GM20431 (cell line): ENCODE data around the gene SEL1L2.

Experiments
- in situ Hi-C: fragments of 300-500 bp; cut with MseI, MboI; formaldehyde crosslinking; loops from one replicate; pipeline ENCODE4 v1.15.0; 2020; ENCODE audit warnings: low sequenced_read_pairs; ENCODE audit not compliant: unreplicated experiment

Gene SEL1L2

GRCh38 chr20:13930281-13930680 lies 60.1 kb downstream of the SEL1L2 start:
- in situ Hi-C loops: no loop called here

GRCh38 chr20:13929836-13930235 lies 60.6 kb downstream of the SEL1L2 start:
- in situ Hi-C loops: no loop called here

- in situ Hi-C loops: no loop called here
Observed at GRCh38 chr20:13928901-13929300, 61.5 kb downstream of the SEL1L2 start.

- in situ Hi-C loops: no loop called here
Observed at GRCh38 chr20:13927171-13927570, 63.2 kb downstream of the SEL1L2 start.

GRCh38 chr20:13922241-13922640 lies 68.2 kb downstream of the SEL1L2 start:
- in situ Hi-C loops: no loop called here

GRCh38 chr20:13915284-13915683 lies 75.1 kb downstream of the SEL1L2 start:
- in situ Hi-C loops: no loop called here

GRCh38 chr20:13913572-13913971 lies 76.8 kb downstream of the SEL1L2 start:
- in situ Hi-C loops: no loop called here

GRCh38 chr20:13913131-13913530 lies 77.3 kb downstream of the SEL1L2 start:
- in situ Hi-C loops: no loop called here

- in situ Hi-C loops: no loop called here
Observed at GRCh38 chr20:13910492-13910891, 79.9 kb downstream of the SEL1L2 start.

GRCh38 chr20:13909067-13909466 lies 81.3 kb downstream of the SEL1L2 start:
- in situ Hi-C loops: no loop called here

GRCh38 chr20:13904766-13905165 lies 85.6 kb downstream of the SEL1L2 start:
- in situ Hi-C loops: no loop called here

- in situ Hi-C loops: no loop called here
Observed at GRCh38 chr20:13900496-13900895, 89.9 kb downstream of the SEL1L2 start.

- in situ Hi-C loops: no loop called here
Observed at GRCh38 chr20:13898012-13898612, 92.3 kb downstream of the SEL1L2 start.

- in situ Hi-C loops: no loop called here
Observed at GRCh38 chr20:13891575-13891974, 98.8 kb downstream of the SEL1L2 start.

GRCh38 chr20:13884803-13885202 lies 105.6 kb downstream of the SEL1L2 start:
- in situ Hi-C loops: no loop called here

- in situ Hi-C loops: no loop called here
Observed at GRCh38 chr20:13883425-13883824, 107.0 kb downstream of the SEL1L2 start.

- in situ Hi-C loops: no loop called here
Observed at GRCh38 chr20:13878566-13878965, 111.8 kb downstream of the SEL1L2 start.

GRCh38 chr20:13877793-13878192 lies 112.6 kb downstream of the SEL1L2 start:
- in situ Hi-C loops: no loop called here

GRCh38 chr20:13875265-13875811 lies 115.1 kb downstream of the SEL1L2 start:
- in situ Hi-C loops: no loop called here

GRCh38 chr20:13874394-13875157 lies 115.8 kb downstream of the SEL1L2 start:
- in situ Hi-C loops: no loop called here

GRCh38 chr20:13873831-13874230 lies 116.6 kb downstream of the SEL1L2 start:
- in situ Hi-C loops: no loop called here
